GM10847 (cell line): ENCODE results near the gene ATP2B3.

ENCODE experiments used
- POLR2A ChIP-seq: IDR thresholded peaks from 2 replicates; pipeline ENCODE4 v1.6.1; 2011; ENCODE audit not compliant: insufficient read length; ENCODE audit errors: extremely low read depth

ATP2B3 gene

GRCh38 chrX:153631907-153632594 lies 114.6 kb downstream of the ATP2B3 start:
- no peak for TF ChIP-seq POLR2A
